K562 (cell line): ENCODE measurements around the gene SNRNP200.
A peak's percentile ranks its signal among the peaks of the same experiment; 100 is the strongest.

Experiments used
- CBX8 ChIP-seq: fragments of 200-600 bp; sonication (generic); IDR thresholded peaks from 2 replicates; pipeline ENCODE4 v1.6.1; 2012; ENCODE audit warnings: borderline replicate concordance, mixed run types, low read depth, mild to moderate bottlenecking, moderate library complexity, mixed read lengths, low read length, control low read depth, inconsistent platforms; ENCODE audit not compliant: poor library complexity, severe bottlenecking; ENCODE audit errors: extremely low read depth
- CTCF ChIP-seq, 3 experiments: IDR thresholded peaks in 2 of 3; conservative IDR thresholded peaks in 1 of 3; 2 replicates each; pipeline ENCODE4 v1.5.1; 2011 to 2012; ENCODE audit warnings: low read length in 3 of 3, mild to moderate bottlenecking in 3 of 3, control low read depth in 2 of 3, improper control_type of control experiment in 1 of 3, inconsistent platforms in 1 of 3, low read depth in 1 of 3, mixed read lengths in 1 of 3, moderate library complexity in 1 of 3; ENCODE audit not compliant: insufficient read depth in 2 of 3
- NFXL1 ChIP-seq: fragments of 450-650 bp; formaldehyde crosslinking; IDR thresholded peaks from 2 replicates; pipeline ENCODE4 v1.4.0; 2021; ENCODE audit warnings: mild to moderate bottlenecking
- NRF1 ChIP-seq, 2 experiments: fragments of 450-650 bp; IDR thresholded peaks in 1 of 2; conservative IDR thresholded peaks in 1 of 2; 2 replicates each; pipeline ENCODE4 v1.6.1; 2014; ENCODE audit warnings: mild to moderate bottlenecking in 2 of 2
- PHF8 ChIP-seq: fragments of 200-600 bp; sonication (generic); IDR thresholded peaks from 2 replicates; pipeline ENCODE4 v1.6.1; 2012; ENCODE audit warnings: mixed run types, mild to moderate bottlenecking, inconsistent platforms, low read length, moderate library complexity, borderline replicate concordance
- PRDM10 ChIP-seq: fragments of 450-650 bp; IDR thresholded peaks from 2 replicates; pipeline ENCODE4 v1.6.1; 2018; ENCODE audit not compliant: partially characterized antibody
- PRPF4 ChIP-seq: fragments of 200-400 bp; formaldehyde crosslinking; IDR thresholded peaks from one replicate; pipeline ENCODE4 v1.6.1; 2017; ENCODE audit warnings: low read length, low read depth, mild to moderate bottlenecking; ENCODE audit not compliant: insufficient read depth, poor library complexity, severe bottlenecking
- YY1 ChIP-seq, 3 experiments: IDR thresholded peaks; 2 replicates each; pipeline ENCODE4 v1.6.1; 2011; ENCODE audit warnings: low read length in 2 of 3, mild to moderate bottlenecking in 2 of 3, moderate library complexity in 2 of 3, borderline replicate concordance in 1 of 3, control low read depth in 1 of 3, low read depth in 1 of 3; ENCODE audit not compliant: insufficient read depth in 3 of 3, insufficient replicate concordance in 2 of 3, control insufficient read depth in 1 of 3, insufficient read length in 1 of 3; ENCODE audit errors: extremely low read depth in 1 of 3
- ZEB2 ChIP-seq: fragments of 450-650 bp; IDR thresholded peaks from 2 replicates; pipeline ENCODE4 v1.6.1; 2016
- ZNF354B ChIP-seq: fragments of 250-450 bp; sonication (Bioruptor Pico); IDR thresholded peaks from 2 replicates; pipeline ENCODE4 v1.4.0; 2020

GRCh38 chr2:96265840-96266679 is 39.3 kb downstream of the SNRNP200 start, which contains the start of the genes CIAO1 and TMEM127:
- peak; percentile 19 to 37 (median 19); a peak in 4 of 6 replicates for TF ChIP-seq CTCF (IDR thresholded peaks at IDR 0.05 in 2 of 3, conservative IDR thresholded peaks at IDR 0.05 in 1 of 3; ENCODE audit: insufficient read depth in 2 of 3, low read depth in 1 of 3, low read length in 3 of 3)
- TF ChIP-seq NRF1 (conservative IDR thresholded peaks at IDR 0.05 in 1 of 2, IDR thresholded peaks at IDR 0.05 in 1 of 2), result peak; percentile 95 to 96
- TF ChIP-seq ZNF354B (CRISPR knock-in tag), result no peak
- no peak for TF ChIP-seq ZEB2
- peak; percentile 26 to 80 (median 73) for TF ChIP-seq YY1 (IDR thresholded peaks at IDR 0.05; ENCODE audit: borderline replicate concordance in 1 of 3, control insufficient read depth in 1 of 3, extremely low read depth in 1 of 3, insufficient read depth in 3 of 3, insufficient read length in 1 of 3, insufficient replicate concordance in 2 of 3, low read depth in 1 of 3, low read length in 2 of 3)
- no peak for TF ChIP-seq PRDM10
- no peak for TF ChIP-seq PRPF4
- TF ChIP-seq CBX8, result no peak
- peak; percentile 89; the same call in 1 of the 2 replicates for TF ChIP-seq PHF8
- TF ChIP-seq NFXL1 (CRISPR knock-in tag), result no peak
